ENCODE results near the gene RAB3B.

Gene RAB3B

GRCh38 chr1:51966559-51966958 is 23.9 kb downstream of the RAB3B start:
- H3K9me3 Mint-ChIP-seq = peaks cover 3% of the 10 kb centered on the region
- no peaks in the 10 kb centered on the region for H3K27me3 Mint-ChIP-seq (ENCODE audit: low read depth, poor library complexity)
- DNase-seq = no peak
- TF ChIP-seq CTCF (IDR thresholded peaks at IDR 0.05) = no peak
- no peak overlapping the region for H3K4me3 Mint-ChIP-seq
- peaks cover 6% of the 10 kb centered on the region for H3K4me1 Mint-ChIP-seq
- peaks cover 13% of the 10 kb centered on the region for H3K36me3 Mint-ChIP-seq (ENCODE audit: low read depth)
- no peak overlapping the region for H3K27ac Mint-ChIP-seq

- TF ChIP-seq CTCF (IDR thresholded peaks at IDR 0.05) = no peak
- Mint-ChIP-seq H3K36me3 (ENCODE audit: low read depth) (peaks cover 13% of the 10 kb centered on the region), H3K27me3 (ENCODE audit: low read depth, poor library complexity) (no peaks in the 10 kb centered on the region), H3K27ac (no peak overlapping the region), H3K4me3 (no peak overlapping the region), H3K4me1 (peaks cover 18% of the 10 kb centered on the region), H3K9me3 (peaks cover 3% of the 10 kb centered on the region)
- no peak for DNase-seq
Measured at GRCh38 chr1:51964309-51964696, 26.2 kb downstream of the RAB3B start.

- Mint-ChIP-seq H3K27me3 (ENCODE audit: low read depth, poor library complexity) (no peaks in the 10 kb centered on the region), H3K27ac (no peak overlapping the region), H3K4me3 (no peak overlapping the region), H3K4me1 (peaks cover 24% of the 10 kb centered on the region), H3K36me3 (ENCODE audit: low read depth) (peaks cover 12% of the 10 kb centered on the region), H3K9me3 (peaks cover 3% of the 10 kb centered on the region)
- no peak for TF ChIP-seq CTCF (IDR thresholded peaks at IDR 0.05)
- no peak for DNase-seq
Measured at GRCh38 chr1:51963592-51964308, 26.8 kb downstream of the RAB3B start.

GRCh38 chr1:51962486-51963356 is 27.8 kb downstream of the RAB3B start:
- Mint-ChIP-seq H3K9me3 (peaks cover under 1% of the 10 kb centered on the region), H3K4me1 (peaks cover 28% of the 10 kb centered on the region), H3K4me3 (no peak overlapping the region), H3K27ac (no peak overlapping the region), H3K36me3 (ENCODE audit: low read depth) (peaks cover 1% of the 10 kb centered on the region), H3K27me3 (ENCODE audit: low read depth, poor library complexity) (no peaks in the 10 kb centered on the region)
- no peak for DNase-seq
- no peak for TF ChIP-seq CTCF (IDR thresholded peaks at IDR 0.05)

GRCh38 chr1:51961954-51962353 is 28.5 kb downstream of the RAB3B start:
- Mint-ChIP-seq H3K27ac (no peak overlapping the region), H3K4me1 (peaks cover 36% of the 10 kb centered on the region), H3K4me3 (no peak overlapping the region), H3K36me3 (ENCODE audit: low read depth) (no peaks in the 10 kb centered on the region), H3K27me3 (ENCODE audit: low read depth, poor library complexity) (no peaks in the 10 kb centered on the region), H3K9me3 (no peaks in the 10 kb centered on the region)
- no peak for TF ChIP-seq CTCF (IDR thresholded peaks at IDR 0.05)
- no peak for DNase-seq
